ENCODE data around the gene CORIN. TPM values are rescaled to one million over a fixed set of nuclear protein-coding genes. Genes with fewer than 3 reads are reported as not detected.
"Not testable (repeated sequence)": the region's sequence is repeated elsewhere in the genome, so short reads cannot be mapped to it uniquely, and the experiment has no call there.

Gene CORIN
- total RNA-seq, 2 donors from 2014 or later, result 0.25 to 0.29 TPM

GRCh38 chr4:47566566-47566965, 271.3 kb downstream of the CORIN start:
- Mint-ChIP-seq H3K4me1 (ENCODE audit: low read depth) (no peaks in the 10 kb centered on the region), H3K4me3 (no peak overlapping the region), H3K27me3 (ENCODE audit: low read depth) (no peaks in the 10 kb centered on the region), H3K9me3 (no peaks in the 10 kb centered on the region), H3K27ac (no peak overlapping the region), H3K36me3 (ENCODE audit: insufficient read depth in 2 of 2) (no peaks in the 10 kb centered on the region)
- DNase-seq (no peak), ATAC-seq (replicated peaks in 1 of 2) (no peak)

GRCh38 chr4:47562297-47562696, 275.6 kb downstream of the CORIN start:
- DNase-seq (no peak), ATAC-seq (replicated peaks in 1 of 2) (no peak)
- no peak overlapping the region for H3K4me3 Mint-ChIP-seq
- no peaks in the 10 kb centered on the region for H3K36me3 Mint-ChIP-seq (ENCODE audit: insufficient read depth in 2 of 2)
- H3K4me1 Mint-ChIP-seq (ENCODE audit: low read depth), result no peaks in the 10 kb centered on the region
- H3K27ac Mint-ChIP-seq, result no peak overlapping the region
- no peaks in the 10 kb centered on the region for H3K27me3 Mint-ChIP-seq (ENCODE audit: low read depth)
- H3K9me3 Mint-ChIP-seq, result no peaks in the 10 kb centered on the region

- ATAC-seq (replicated peaks in 1 of 2), result no peak
- Mint-ChIP-seq H3K9me3 (no peaks in the 10 kb centered on the region), H3K4me3 (no peak overlapping the region), H3K27ac (no peak overlapping the region), H3K27me3 (ENCODE audit: low read depth) (no peaks in the 10 kb centered on the region), H3K36me3 (ENCODE audit: insufficient read depth in 2 of 2) (no peaks in the 10 kb centered on the region), H3K4me1 (ENCODE audit: low read depth) (no peaks in the 10 kb centered on the region)
- no peak for DNase-seq
These were observed 276.5 kb downstream of the CORIN start for GRCh38 chr4:47561331-47561730.

- Mint-ChIP-seq H3K4me3 (no peak overlapping the region), H3K4me1 (ENCODE audit: low read depth) (no peaks in the 10 kb centered on the region), H3K27ac (no peak overlapping the region), H3K9me3 (no peaks in the 10 kb centered on the region), H3K36me3 (ENCODE audit: insufficient read depth in 2 of 2) (no peaks in the 10 kb centered on the region), H3K27me3 (ENCODE audit: low read depth) (no peaks in the 10 kb centered on the region)
- ATAC-seq (replicated peaks in 1 of 2) (no peak), DNase-seq (no peak)
These were observed 277.2 kb downstream of the CORIN start for GRCh38 chr4:47560682-47561081.

GRCh38 chr4:47557255-47557654, 280.6 kb downstream of the CORIN start:
- Mint-ChIP-seq H3K27ac (no peak overlapping the region), H3K27me3 (ENCODE audit: low read depth) (no peaks in the 10 kb centered on the region)

GRCh38 chr4:47555920-47556319, 281.9 kb downstream of the CORIN start:
- not testable (repeated sequence) for H3K9me3 Mint-ChIP-seq; H3K27ac Mint-ChIP-seq; H3K4me3 Mint-ChIP-seq; H3K36me3 Mint-ChIP-seq (ENCODE audit: insufficient read depth in 2 of 2); ATAC-seq (replicated peaks in 1 of 2); DNase-seq; H3K27me3 Mint-ChIP-seq (ENCODE audit: low read depth); H3K4me1 Mint-ChIP-seq (ENCODE audit: low read depth)

More at GRCh38 chr4:47557255-47557654, 280.6 kb downstream of the CORIN start:
- Mint-ChIP-seq H3K9me3 (no peaks in the 10 kb centered on the region), H3K4me1 (ENCODE audit: low read depth) (no peaks in the 10 kb centered on the region), H3K36me3 (ENCODE audit: insufficient read depth in 2 of 2) (no peaks in the 10 kb centered on the region), H3K4me3 (no peak overlapping the region)
- no peak for DNase-seq
- no peak for ATAC-seq (replicated peaks in 1 of 2)

GRCh38 chr4:47553329-47554125, 284.3 kb downstream of the CORIN start:
- peaks cover 0 to 2% of the 10 kb centered on the region in 2 donors for H3K36me3 Mint-ChIP-seq (ENCODE audit: insufficient read depth in 2 of 2)
- peaks cover 0 to 2% of the 10 kb centered on the region in 2 donors for H3K9me3 Mint-ChIP-seq
- H3K4me1 Mint-ChIP-seq (ENCODE audit: low read depth), result no peaks in the 10 kb centered on the region
- DNase-seq (no peak), ATAC-seq (replicated peaks in 1 of 2) (no peak)
- H3K27ac Mint-ChIP-seq, result no peak overlapping the region
- no peaks in the 10 kb centered on the region for H3K27me3 Mint-ChIP-seq (ENCODE audit: low read depth)
- H3K4me3 Mint-ChIP-seq, result no peak overlapping the region

GRCh38 chr4:47551682-47552081, 286.2 kb downstream of the CORIN start:
- Mint-ChIP-seq H3K4me1 (ENCODE audit: low read depth) (no peaks in the 10 kb centered on the region), H3K27ac (no peak overlapping the region), H3K9me3 (peaks cover 0 to 2% of the 10 kb centered on the region in 2 donors), H3K4me3 (no peak overlapping the region), H3K36me3 (ENCODE audit: insufficient read depth in 2 of 2) (peaks cover 0 to 2% of the 10 kb centered on the region in 2 donors), H3K27me3 (ENCODE audit: low read depth) (no peaks in the 10 kb centered on the region)
- no peak for ATAC-seq (replicated peaks in 1 of 2)
- DNase-seq, result no peak

- no peak overlapping the region for H3K4me3 Mint-ChIP-seq
- no peak overlapping the region for H3K27ac Mint-ChIP-seq
- H3K36me3 Mint-ChIP-seq (ENCODE audit: insufficient read depth in 2 of 2), result peaks cover 0 to 2% of the 10 kb centered on the region in 2 donors
- ATAC-seq (replicated peaks in 1 of 2) (no peak), DNase-seq (no peak)
- no peaks in the 10 kb centered on the region for H3K4me1 Mint-ChIP-seq (ENCODE audit: low read depth)
- H3K27me3 Mint-ChIP-seq (ENCODE audit: low read depth), result no peaks in the 10 kb centered on the region
- H3K9me3 Mint-ChIP-seq, result peaks cover 0 to 2% of the 10 kb centered on the region in 2 donors
These were observed 286.8 kb downstream of the CORIN start for GRCh38 chr4:47550899-47551548.

GRCh38 chr4:47550357-47550756, 287.5 kb downstream of the CORIN start:
- H3K4me1 Mint-ChIP-seq (ENCODE audit: low read depth); H3K9me3 Mint-ChIP-seq; H3K4me3 Mint-ChIP-seq; ATAC-seq (replicated peaks in 1 of 2); H3K27me3 Mint-ChIP-seq (ENCODE audit: low read depth); DNase-seq; H3K27ac Mint-ChIP-seq; H3K36me3 Mint-ChIP-seq (ENCODE audit: insufficient read depth in 2 of 2): not testable (repeated sequence)

Other genes with a start within 250 kb of the CORIN start
- 10 to 100 TPM; 15.6 to 18.4 TPM for gene NFXL1, start 76.5 kb upstream of the CORIN start, total RNA-seq
- gene CNGA1, start 178.6 kb upstream of the CORIN start, total RNA-seq, result under 1 TPM in 1 of 2 donors, not detected in 1; 0.32 TPM
- gene NIPAL1, start 178.7 kb upstream of the CORIN start, total RNA-seq, result 1 to 10 TPM; 1.6 to 1.7 TPM

All from activated T-cell treated with anti-CD3 and anti-CD28 coated beads, Interleukin-2, amount 50 U/mL, for 72 hours (primary cell).